ENCODE results near the gene WNT8B.

DNA sequence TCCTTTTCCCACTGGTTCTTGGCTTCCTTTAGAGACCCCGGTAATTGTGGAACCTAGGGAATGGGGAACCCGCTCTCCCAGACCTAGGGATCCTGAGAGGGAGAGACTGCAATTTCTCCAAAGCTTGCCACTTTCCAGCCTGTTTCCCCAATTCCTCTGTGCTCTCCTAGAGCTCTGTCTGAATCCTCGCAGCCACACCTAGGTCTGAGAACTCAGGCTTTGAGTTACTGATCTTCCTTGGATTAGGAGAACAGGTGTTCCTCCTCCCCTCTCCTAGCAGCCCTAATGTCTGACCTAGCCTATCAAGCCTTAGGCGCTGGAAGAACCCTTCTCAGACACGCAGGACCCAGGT, 20.0 kb downstream of the WNT8B start:
- TF ChIP-seq POLR2AphosphoS5 (IDR thresholded peaks at IDR 0.05; ENCODE audit: low read depth, low read length): 0 out of 2 replicates have a peak, but pooled peaks have one; percentile 0
- TF ChIP-seq, protein P1, sequence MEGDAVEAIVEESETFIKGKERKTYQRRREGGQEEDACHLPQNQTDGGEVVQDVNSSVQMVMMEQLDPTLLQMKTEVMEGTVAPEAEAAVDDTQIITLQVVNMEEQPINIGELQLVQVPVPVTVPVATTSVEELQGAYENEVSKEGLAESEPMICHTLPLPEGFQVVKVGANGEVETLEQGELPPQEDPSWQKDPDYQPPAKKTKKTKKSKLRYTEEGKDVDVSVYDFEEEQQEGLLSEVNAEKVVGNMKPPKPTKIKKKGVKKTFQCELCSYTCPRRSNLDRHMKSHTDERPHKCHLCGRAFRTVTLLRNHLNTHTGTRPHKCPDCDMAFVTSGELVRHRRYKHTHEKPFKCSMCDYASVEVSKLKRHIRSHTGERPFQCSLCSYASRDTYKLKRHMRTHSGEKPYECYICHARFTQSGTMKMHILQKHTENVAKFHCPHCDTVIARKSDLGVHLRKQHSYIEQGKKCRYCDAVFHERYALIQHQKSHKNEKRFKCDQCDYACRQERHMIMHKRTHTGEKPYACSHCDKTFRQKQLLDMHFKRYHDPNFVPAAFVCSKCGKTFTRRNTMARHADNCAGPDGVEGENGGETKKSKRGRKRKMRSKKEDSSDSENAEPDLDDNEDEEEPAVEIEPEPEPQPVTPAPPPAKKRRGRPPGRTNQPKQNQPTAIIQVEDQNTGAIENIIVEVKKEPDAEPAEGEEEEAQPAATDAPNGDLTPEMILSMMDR (IDR thresholded peaks at IDR 0.05): no peak; the same call in none of the 2 replicates
- no peak for TF ChIP-seq SIN3A (IDR thresholded peaks at IDR 0.05; ENCODE audit: borderline replicate concordance, insufficient read depth, low read depth, low read length)
- TF ChIP-seq, protein P2, sequence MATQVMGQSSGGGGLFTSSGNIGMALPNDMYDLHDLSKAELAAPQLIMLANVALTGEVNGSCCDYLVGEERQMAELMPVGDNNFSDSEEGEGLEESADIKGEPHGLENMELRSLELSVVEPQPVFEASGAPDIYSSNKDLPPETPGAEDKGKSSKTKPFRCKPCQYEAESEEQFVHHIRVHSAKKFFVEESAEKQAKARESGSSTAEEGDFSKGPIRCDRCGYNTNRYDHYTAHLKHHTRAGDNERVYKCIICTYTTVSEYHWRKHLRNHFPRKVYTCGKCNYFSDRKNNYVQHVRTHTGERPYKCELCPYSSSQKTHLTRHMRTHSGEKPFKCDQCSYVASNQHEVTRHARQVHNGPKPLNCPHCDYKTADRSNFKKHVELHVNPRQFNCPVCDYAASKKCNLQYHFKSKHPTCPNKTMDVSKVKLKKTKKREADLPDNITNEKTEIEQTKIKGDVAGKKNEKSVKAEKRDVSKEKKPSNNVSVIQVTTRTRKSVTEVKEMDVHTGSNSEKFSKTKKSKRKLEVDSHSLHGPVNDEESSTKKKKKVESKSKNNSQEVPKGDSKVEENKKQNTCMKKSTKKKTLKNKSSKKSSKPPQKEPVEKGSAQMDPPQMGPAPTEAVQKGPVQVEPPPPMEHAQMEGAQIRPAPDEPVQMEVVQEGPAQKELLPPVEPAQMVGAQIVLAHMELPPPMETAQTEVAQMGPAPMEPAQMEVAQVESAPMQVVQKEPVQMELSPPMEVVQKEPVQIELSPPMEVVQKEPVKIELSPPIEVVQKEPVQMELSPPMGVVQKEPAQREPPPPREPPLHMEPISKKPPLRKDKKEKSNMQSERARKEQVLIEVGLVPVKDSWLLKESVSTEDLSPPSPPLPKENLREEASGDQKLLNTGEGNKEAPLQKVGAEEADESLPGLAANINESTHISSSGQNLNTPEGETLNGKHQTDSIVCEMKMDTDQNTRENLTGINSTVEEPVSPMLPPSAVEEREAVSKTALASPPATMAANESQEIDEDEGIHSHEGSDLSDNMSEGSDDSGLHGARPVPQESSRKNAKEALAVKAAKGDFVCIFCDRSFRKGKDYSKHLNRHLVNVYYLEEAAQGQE (IDR thresholded peaks at IDR 0.05; ENCODE audit: insufficient read depth in 1 of 2, low read depth in 2 of 2, low read length in 1 of 2): no peak

Measured in Panc1 (cell line).